Lower lobe of right lung (tissue), 2 donors: ENCODE measurements around the gene GPR89B. TPM values are rescaled to one million over a fixed set of nuclear protein-coding genes. Genes with fewer than 3 reads are reported as not detected.
"Not testable (repeated sequence)": the region's sequence is repeated elsewhere in the genome, so short reads cannot be mapped to it uniquely, and the experiment has no call there.

Experiments
- ATAC-seq, 2 donors: fragments of 200-7000 bp; cut with Tn5 transposase; one replicate each; pipeline ENCODE4 v1.9.1; 2020 to 2022; ENCODE audit warnings: mild to moderate bottlenecking in 2 of 2, moderate library complexity in 2 of 2
- DNase-seq: peaks from one replicate; pipeline ENCODE4 v3.0.0-alpha.2; 2020
- H3K27ac ChIP-seq: fragments of 200-600 bp; one replicate; pipeline ENCODE4 v1.8.0; 2022
- H3K27me3 ChIP-seq: fragments of 200-600 bp; one replicate; pipeline ENCODE4 v1.8.0; 2022; ENCODE audit warnings: low read depth
- H3K36me3 ChIP-seq: fragments of 200-600 bp; one replicate; pipeline ENCODE4 v1.8.0; 2022; ENCODE audit warnings: mild to moderate bottlenecking
- H3K4me1 ChIP-seq: fragments of 200-600 bp; one replicate; pipeline ENCODE4 v1.8.0; 2022
- H3K4me3 ChIP-seq: fragments of 200-600 bp; one replicate; pipeline ENCODE4 v1.8.0; 2022; ENCODE audit warnings: mild to moderate bottlenecking
- H3K9me3 ChIP-seq: fragments of 200-600 bp; one replicate; pipeline ENCODE4 v1.8.0; 2022
- intact Hi-C: fragments of 100-400 bp; cut with DNase I; formaldehyde crosslinking; loops from one replicate; pipeline ENCODE4 v1.11.0; 2022
- total RNA-seq: library from RNA; stranded (reverse); fragmentation: NEBNext Ultra II Directional; extraction: Animal tissue kit (Norgen Biotek cat#: 25700); gene quantifications from one replicate; pipeline ENCODE4 v1.2.1, GENCODE V29; 2021
- TF ChIP-seq, protein P1 (sequence below): fragments of 200-600 bp; IDR thresholded peaks from one replicate; pipeline ENCODE4 v1.8.0; 2022; ENCODE audit warnings: antibody characterized with exemption, mild to moderate bottlenecking
- donor health status: DM: no; HTN: yes; CAD: no; lungs with severe emphysema.

Gene GPR89B
- total RNA-seq, 1 donor from 2014 or later = 9.8 TPM

DNA sequence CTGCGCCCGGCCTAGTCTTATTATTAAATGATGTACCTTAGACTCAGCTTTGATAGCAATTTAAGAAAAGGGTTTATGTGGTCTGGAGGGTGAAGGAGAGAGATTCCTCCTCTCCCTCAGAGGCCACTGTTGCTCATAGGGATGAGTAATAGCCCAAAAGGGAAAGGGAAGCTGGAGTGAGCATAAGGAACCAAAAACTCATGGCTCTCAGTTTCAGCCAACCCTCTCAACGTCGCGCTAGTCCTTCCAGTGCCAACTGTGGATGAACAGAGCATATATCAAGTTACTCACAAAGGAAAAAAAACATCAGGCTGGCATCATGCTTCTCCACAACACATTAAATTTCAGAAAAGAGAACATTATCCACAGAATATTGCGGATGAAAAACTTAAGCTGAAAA, 8.3 kb upstream of the GPR89B start:
- intact Hi-C loops = no loop called here
- Histone ChIP-seq H3K27ac (no peak overlapping the region), H3K27me3 (no peaks in the 10 kb centered on the region), H3K36me3 (no peaks in the 10 kb centered on the region), H3K4me1 (no peaks in the 10 kb centered on the region), H3K4me3 (no peak overlapping the region), H3K9me3 (no peaks in the 10 kb centered on the region)
- TF ChIP-seq, protein P1, sequence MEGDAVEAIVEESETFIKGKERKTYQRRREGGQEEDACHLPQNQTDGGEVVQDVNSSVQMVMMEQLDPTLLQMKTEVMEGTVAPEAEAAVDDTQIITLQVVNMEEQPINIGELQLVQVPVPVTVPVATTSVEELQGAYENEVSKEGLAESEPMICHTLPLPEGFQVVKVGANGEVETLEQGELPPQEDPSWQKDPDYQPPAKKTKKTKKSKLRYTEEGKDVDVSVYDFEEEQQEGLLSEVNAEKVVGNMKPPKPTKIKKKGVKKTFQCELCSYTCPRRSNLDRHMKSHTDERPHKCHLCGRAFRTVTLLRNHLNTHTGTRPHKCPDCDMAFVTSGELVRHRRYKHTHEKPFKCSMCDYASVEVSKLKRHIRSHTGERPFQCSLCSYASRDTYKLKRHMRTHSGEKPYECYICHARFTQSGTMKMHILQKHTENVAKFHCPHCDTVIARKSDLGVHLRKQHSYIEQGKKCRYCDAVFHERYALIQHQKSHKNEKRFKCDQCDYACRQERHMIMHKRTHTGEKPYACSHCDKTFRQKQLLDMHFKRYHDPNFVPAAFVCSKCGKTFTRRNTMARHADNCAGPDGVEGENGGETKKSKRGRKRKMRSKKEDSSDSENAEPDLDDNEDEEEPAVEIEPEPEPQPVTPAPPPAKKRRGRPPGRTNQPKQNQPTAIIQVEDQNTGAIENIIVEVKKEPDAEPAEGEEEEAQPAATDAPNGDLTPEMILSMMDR = no peak
- DNase-seq (no peak), ATAC-seq (no peak)

GRCh38 chr1:147924813-147925212, 3.4 kb upstream of the GPR89B start:
- intact Hi-C loops = no loop called here
- no peak overlapping the region for H3K4me3 ChIP-seq
- H3K36me3 ChIP-seq = no peaks in the 10 kb centered on the region
- H3K9me3 ChIP-seq = no peaks in the 10 kb centered on the region
- H3K27ac ChIP-seq = no peak overlapping the region
- no peaks in the 10 kb centered on the region for H3K27me3 ChIP-seq
- no peak for ATAC-seq
- H3K4me1 ChIP-seq = peaks cover 7% of the 10 kb centered on the region
- TF ChIP-seq, protein P1 = no peak
- DNase-seq = no peak

- not testable (repeated sequence) for H3K27me3 ChIP-seq, ATAC-seq, DNase-seq
Measured at GRCh38 chr1:147927215-147927614, 1.0 kb upstream of the GPR89B start.

DNA sequence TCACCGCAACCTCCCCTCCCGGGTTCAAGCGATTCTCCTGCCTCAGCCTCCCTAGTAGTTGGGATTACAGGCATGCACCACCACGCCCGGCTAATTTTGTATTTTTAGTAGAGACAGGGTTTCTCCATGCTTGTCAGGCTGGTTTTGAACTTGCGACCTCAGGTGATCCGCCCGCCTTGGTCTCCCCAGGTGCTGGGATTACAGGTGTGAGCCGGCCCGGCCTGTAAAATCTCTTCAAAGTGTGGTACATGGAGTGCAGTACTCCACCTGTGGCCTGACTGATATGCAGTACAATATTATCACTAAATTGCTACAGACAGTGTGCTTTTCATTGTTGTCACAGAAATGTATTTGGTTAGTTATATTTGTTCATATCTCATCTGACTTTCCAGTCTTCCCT, 531 bp upstream of the GPR89B start:
- H3K27ac ChIP-seq, H3K27me3 ChIP-seq, intact Hi-C loops, H3K9me3 ChIP-seq, ATAC-seq, H3K36me3 ChIP-seq, H3K4me3 ChIP-seq, DNase-seq: not testable (repeated sequence)
- peaks cover 12% of the 10 kb centered on the region for H3K4me1 ChIP-seq

More at GRCh38 chr1:147927215-147927614, 1.0 kb upstream of the GPR89B start:
- H3K27ac ChIP-seq, H3K4me3 ChIP-seq, H3K9me3 ChIP-seq, intact Hi-C loops, H3K36me3 ChIP-seq: not testable (repeated sequence)
- peaks cover 12% of the 10 kb centered on the region for H3K4me1 ChIP-seq

DNA sequence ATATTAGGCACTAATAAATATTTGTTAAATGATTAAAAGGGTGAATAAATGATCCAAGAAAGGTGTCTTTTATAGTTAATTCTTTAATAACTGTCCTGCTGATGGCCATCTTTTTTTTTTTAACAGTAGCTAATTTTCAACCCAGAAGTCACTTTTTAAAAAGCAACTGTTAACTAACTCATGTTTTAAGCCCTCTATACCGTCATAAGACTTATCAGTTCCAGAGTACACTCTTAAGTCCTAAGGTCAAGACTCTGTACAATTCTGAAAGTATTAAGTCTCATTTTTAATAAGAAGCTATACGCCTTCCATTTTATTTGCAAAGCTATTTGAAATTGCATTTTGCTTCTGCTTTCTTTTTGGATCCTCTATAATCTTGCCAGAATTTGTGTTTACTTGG, 2.9 kb downstream of the GPR89B start:
- intact Hi-C loops, ATAC-seq, DNase-seq, H3K9me3 ChIP-seq, H3K4me3 ChIP-seq, H3K27ac ChIP-seq, H3K36me3 ChIP-seq, H3K27me3 ChIP-seq: not testable (repeated sequence)
- peaks cover 12% of the 10 kb centered on the region for H3K4me1 ChIP-seq

DNA sequence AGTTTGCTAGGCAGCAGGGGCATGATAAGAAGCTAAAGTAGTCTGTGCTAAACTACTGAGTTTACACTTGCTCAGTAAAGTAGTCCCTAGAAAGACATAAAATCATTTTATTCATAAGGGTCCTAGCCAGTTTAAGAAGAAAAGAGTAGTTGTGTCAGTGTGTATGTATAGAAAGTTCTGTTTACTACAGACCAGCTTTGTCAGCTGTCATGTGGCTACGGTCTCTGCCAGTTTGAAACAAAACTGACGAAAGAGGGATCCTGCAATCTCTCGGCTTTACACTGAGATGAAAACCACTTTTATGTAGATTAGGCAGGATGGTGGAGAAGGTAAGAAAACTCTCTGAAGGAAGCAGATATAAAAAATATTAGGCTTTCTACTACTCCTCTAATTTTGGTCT, 7.1 kb downstream of the GPR89B start:
- H3K27me3 ChIP-seq, DNase-seq, H3K4me3 ChIP-seq, H3K36me3 ChIP-seq, H3K9me3 ChIP-seq, ATAC-seq, intact Hi-C loops, H3K27ac ChIP-seq, H3K4me1 ChIP-seq: not testable (repeated sequence)

GRCh38 chr1:147940456-147940855, 12.2 kb downstream of the GPR89B start:
- not testable (repeated sequence) for H3K4me3 ChIP-seq

GRCh38 chr1:147942563-147942962, 14.3 kb downstream of the GPR89B start:
- DNase-seq, ATAC-seq, H3K4me3 ChIP-seq, intact Hi-C loops, H3K27ac ChIP-seq, H3K27me3 ChIP-seq, H3K36me3 ChIP-seq, H3K4me1 ChIP-seq, H3K9me3 ChIP-seq: not testable (repeated sequence)

More at GRCh38 chr1:147940456-147940855, 12.2 kb downstream of the GPR89B start:
- H3K36me3 ChIP-seq, ATAC-seq, H3K9me3 ChIP-seq, H3K27me3 ChIP-seq, H3K27ac ChIP-seq, DNase-seq, intact Hi-C loops, H3K4me1 ChIP-seq: not testable (repeated sequence)

- ATAC-seq, DNase-seq, H3K27me3 ChIP-seq, H3K4me3 ChIP-seq, H3K27ac ChIP-seq, intact Hi-C loops, H3K36me3 ChIP-seq, H3K9me3 ChIP-seq, H3K4me1 ChIP-seq: not testable (repeated sequence)
Measured at GRCh38 chr1:147949517-147949916, 21.3 kb downstream of the GPR89B start.

DNA sequence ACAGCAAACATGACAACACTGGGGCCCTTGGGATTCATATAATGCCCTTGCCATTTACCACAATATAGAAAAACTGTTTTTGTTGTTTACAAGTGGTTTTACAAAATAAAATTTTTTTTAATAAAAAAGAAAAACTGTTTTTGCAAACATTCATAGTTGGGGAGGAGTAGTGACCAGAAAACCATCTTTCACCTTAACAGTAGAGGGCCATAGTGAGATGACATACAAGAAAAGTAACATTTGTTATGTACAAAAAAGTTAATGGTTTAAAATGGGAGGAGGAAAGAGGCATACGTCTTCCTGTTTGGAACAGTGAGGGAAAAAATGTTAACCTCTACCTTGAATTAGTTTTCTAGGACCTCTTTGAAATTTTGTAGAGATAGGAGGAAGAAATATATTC, 30.7 kb downstream of the GPR89B start:
- H3K4me3 ChIP-seq, intact Hi-C loops, H3K4me1 ChIP-seq, H3K27ac ChIP-seq, H3K9me3 ChIP-seq, ATAC-seq, H3K27me3 ChIP-seq, H3K36me3 ChIP-seq, DNase-seq: not testable (repeated sequence)

DNA sequence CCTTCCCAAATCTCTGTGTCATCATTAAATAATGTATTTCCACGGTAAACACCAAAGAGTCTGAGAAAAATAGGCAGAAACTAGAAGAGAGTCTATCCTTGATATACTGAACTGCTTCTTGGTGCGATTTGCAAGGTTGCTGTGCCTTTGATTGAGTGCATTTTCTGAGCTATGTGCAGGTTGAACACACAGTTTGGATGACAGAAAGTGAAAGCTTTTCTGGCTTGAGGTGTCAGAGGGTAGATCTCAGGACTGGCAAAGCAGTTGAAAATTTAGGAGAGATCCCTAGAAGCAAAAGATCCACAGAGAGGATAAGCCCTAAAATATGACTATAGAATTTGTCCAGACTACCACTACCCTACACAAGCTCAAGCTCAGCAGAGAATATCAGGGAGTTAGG, 31.5 kb downstream of the GPR89B start:
- H3K36me3 ChIP-seq, H3K4me1 ChIP-seq, H3K4me3 ChIP-seq, ATAC-seq, H3K9me3 ChIP-seq, DNase-seq, H3K27ac ChIP-seq, H3K27me3 ChIP-seq, intact Hi-C loops: not testable (repeated sequence)

- intact Hi-C loops = not testable (repeated sequence)
Measured at GRCh38 chr1:147964575-147964974, 36.4 kb downstream of the GPR89B start.

GRCh38 chr1:147966657-147967056, 38.4 kb downstream of the GPR89B start:
- H3K9me3 ChIP-seq, H3K27ac ChIP-seq, DNase-seq, ATAC-seq, H3K36me3 ChIP-seq, H3K27me3 ChIP-seq, intact Hi-C loops, H3K4me1 ChIP-seq, H3K4me3 ChIP-seq: not testable (repeated sequence)

More at GRCh38 chr1:147964575-147964974, 36.4 kb downstream of the GPR89B start:
- not testable (repeated sequence) for H3K27me3 ChIP-seq, H3K4me3 ChIP-seq, ATAC-seq, DNase-seq, H3K9me3 ChIP-seq, H3K27ac ChIP-seq, H3K4me1 ChIP-seq, H3K36me3 ChIP-seq
